IPS-15b (cell line): ENCODE data around the gene PBX3.
"Not testable (repeated sequence)": the region's sequence is repeated elsewhere in the genome, so short reads cannot be mapped to it uniquely, and the experiment has no call there.

ENCODE experiments used
- H3K27me3 ChIP-seq: one replicate; pipeline ENCODE4 v1.6.1; 2013; ENCODE audit warnings: low read length; ENCODE audit not compliant: control insufficient read depth, insufficient read depth
- H3K36me3 ChIP-seq: one replicate; pipeline ENCODE4 v1.6.1; 2013; ENCODE audit warnings: low read length; ENCODE audit not compliant: control insufficient read depth, insufficient read depth
- H3K4me1 ChIP-seq: one replicate; pipeline ENCODE4 v1.6.1; 2013; ENCODE audit warnings: mild to moderate bottlenecking, low read length; ENCODE audit not compliant: control insufficient read depth, insufficient read depth
- H3K4me3 ChIP-seq: one replicate; pipeline ENCODE4 v1.5.1; 2013; ENCODE audit warnings: low read depth, low read length
- H3K9ac ChIP-seq: one replicate; pipeline ENCODE4 v1.6.1; 2013; ENCODE audit warnings: low read depth, mild to moderate bottlenecking, low read length
- H3K9me3 ChIP-seq: one replicate; pipeline ENCODE4 v1.6.1; 2013; ENCODE audit warnings: mild to moderate bottlenecking, low read length; ENCODE audit not compliant: control insufficient read depth, insufficient read depth

PBX3 gene

DNA sequence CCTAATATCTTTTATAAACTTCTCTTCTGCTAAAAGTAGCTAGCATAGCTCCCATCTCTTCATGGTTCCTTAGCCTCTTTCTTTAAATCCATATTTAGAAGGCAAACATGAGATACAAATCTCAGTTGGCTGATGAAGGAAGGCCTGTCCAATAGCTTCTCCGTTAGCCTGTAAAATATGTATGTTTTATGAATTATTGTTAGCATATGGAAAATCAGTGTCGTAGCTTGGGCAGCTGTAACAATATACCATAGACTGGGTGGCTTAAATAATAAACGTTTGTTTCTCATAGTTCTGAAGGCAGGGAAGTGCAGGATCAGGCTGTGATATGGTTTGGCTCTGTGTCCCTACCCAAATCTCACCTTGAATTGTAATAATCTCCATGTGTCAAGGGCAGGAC lies 63.8 kb downstream of the PBX3 start:
- Histone ChIP-seq H3K9ac (no peak overlapping the region), H3K9me3 (no peaks in the 10 kb centered on the region), H3K4me1 (peaks cover 7% of the 10 kb centered on the region), H3K4me3 (no peak overlapping the region), H3K27me3 (no peaks in the 10 kb centered on the region), H3K36me3 (no peaks in the 10 kb centered on the region)

DNA sequence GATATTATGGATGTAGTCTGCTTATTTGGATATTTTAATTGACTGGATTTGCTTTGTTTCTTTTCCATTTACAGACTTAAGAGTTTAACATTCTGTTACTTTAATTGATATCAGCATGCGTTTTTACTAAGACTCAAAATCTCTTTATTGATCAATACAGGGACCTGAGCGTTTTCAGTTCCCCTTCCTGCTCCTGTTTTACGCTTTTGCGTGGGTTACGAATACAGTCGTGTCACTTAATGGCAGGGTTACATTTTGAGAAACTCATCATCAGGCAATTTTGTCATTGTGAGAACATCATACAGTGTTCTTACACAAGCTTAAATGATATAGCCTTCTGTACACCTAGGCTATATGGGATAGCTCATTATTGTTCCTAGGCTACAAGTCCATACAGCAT lies 65.2 kb downstream of the PBX3 start:
- Histone ChIP-seq H3K27me3 (no peaks in the 10 kb centered on the region), H3K9me3 (no peaks in the 10 kb centered on the region), H3K4me3 (no peak overlapping the region), H3K36me3 (no peaks in the 10 kb centered on the region), H3K4me1 (peaks cover 11% of the 10 kb centered on the region), H3K9ac (no peak overlapping the region)

DNA sequence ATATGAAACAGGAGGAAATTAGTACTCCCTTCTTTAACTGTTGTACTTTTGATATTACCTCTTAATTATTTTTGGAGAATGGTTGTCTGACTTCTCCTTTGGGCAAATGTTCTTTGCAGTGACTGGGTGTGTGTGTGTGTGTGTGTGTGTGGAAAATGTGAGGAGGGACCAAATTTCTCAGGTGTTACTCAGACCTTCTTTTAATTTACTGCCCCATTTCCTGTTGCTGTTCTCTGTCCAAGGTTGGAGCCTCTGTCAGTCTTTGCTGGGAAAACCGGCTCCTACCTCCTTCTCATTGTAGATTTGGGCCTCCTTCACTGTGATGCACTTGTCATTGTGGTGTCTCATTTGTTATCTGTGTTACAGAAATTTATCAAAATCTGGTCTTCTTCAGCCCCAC lies 68.4 kb downstream of the PBX3 start:
- H3K4me1 ChIP-seq, result peaks cover 11% of the 10 kb centered on the region
- no peaks in the 10 kb centered on the region for H3K9me3 ChIP-seq
- H3K27me3 ChIP-seq, result no peaks in the 10 kb centered on the region
- H3K36me3 ChIP-seq, result no peaks in the 10 kb centered on the region
- H3K9ac ChIP-seq, result no peak overlapping the region
- H3K4me3 ChIP-seq, result no peak overlapping the region

DNA sequence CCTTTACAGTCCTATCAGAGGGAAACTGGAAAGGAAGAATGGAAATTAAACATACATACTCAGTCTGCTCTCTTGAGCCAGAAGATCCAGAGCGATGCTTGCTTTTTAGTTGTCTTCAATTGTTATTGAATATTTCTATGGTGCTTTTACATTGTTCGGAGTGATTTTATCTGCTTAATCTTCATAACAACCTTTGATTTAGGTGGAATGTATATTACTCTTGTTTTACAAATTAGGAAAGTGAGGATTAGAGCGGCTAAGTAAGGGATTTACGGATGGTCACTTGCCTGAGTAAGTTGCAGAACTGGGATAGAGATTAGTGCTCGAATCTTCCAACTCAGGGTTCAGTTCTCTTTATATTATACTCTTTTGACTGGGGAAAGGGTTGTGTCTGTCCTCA lies 69.1 kb downstream of the PBX3 start:
- Histone ChIP-seq H3K27me3 (no peaks in the 10 kb centered on the region), H3K36me3 (no peaks in the 10 kb centered on the region), H3K4me1 (peaks cover 11% of the 10 kb centered on the region), H3K4me3 (no peak overlapping the region), H3K9me3 (no peaks in the 10 kb centered on the region), H3K9ac (no peak overlapping the region)

DNA sequence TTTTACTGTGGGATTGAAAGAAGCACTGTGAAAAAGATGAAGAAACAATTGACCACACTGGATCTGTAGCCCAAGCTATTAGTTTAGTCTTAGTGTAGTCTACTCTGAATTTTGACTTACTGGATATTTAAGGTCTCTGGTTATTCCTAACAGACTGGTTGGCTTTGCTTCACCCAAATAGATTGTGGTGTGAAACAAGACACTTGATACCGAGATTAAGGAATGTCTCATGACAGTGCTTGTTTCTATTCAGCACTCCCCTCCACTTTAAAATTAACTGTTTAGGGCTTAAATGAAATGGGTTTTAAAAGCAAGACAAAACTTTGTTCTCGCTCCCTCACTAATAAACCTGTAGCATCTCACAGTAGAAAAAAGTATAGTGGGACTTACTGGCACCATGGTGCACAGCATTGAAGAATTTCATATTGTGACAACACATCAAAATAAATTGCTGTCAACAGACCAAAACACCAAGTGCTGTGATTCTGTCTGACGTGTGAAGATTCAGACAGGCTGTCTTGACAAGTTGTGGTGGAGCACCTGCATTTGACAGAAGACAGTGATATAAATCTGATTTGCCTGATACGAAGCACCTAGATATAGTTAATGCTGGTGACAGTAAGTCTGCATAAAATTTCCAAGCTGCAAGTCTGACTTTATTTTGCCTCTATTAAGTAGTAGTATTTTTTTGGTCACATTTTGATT lies 73.1 kb downstream of the PBX3 start:
- no peak overlapping the region for H3K9ac ChIP-seq
- H3K9me3 ChIP-seq, result no peaks in the 10 kb centered on the region
- no peaks in the 10 kb centered on the region for H3K36me3 ChIP-seq
- H3K27me3 ChIP-seq, result no peaks in the 10 kb centered on the region
- no peak overlapping the region for H3K4me3 ChIP-seq
- H3K4me1 ChIP-seq, result peaks cover 8% of the 10 kb centered on the region

DNA sequence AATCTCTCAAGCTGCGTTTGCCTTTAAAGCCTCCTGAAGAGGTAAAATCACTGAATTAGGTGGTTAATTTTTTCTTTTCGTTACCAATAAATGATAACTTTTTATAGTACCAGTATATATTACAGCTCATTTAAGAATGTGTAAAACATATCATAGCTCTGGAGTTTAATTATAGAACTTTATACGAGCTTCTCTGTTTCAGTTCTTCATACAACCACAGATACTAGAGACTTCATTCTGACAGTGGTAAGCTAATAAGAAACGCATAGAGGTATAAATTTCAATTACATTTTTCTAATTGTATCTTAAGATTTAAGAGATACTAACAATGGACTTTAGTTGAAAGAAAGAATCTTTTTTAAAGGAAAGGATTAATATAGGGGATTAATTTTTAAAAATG lies 73.9 kb downstream of the PBX3 start:
- no peaks in the 10 kb centered on the region for H3K36me3 ChIP-seq
- H3K9me3 ChIP-seq, result no peaks in the 10 kb centered on the region
- no peak overlapping the region for H3K4me3 ChIP-seq
- peaks cover 4% of the 10 kb centered on the region for H3K4me1 ChIP-seq
- no peaks in the 10 kb centered on the region for H3K27me3 ChIP-seq
- no peak overlapping the region for H3K9ac ChIP-seq

DNA sequence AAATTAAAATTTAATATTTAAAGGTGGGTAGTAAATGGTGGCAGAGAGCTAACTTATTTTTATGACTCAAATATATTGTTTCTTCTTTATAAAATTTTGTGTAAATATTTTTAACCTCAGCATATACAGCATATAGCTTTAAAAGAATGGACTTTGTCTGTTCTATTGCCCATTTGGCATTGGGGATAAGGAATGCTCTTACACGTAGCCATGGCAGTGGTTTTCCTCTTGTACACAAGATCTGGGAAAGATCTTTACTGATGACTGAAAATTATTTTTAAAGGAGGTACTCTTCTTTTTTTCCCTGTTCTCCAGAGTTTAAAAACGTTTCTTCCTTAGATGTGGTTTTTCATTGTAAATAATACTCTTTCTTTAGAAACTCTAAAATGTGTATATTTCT lies 75.0 kb downstream of the PBX3 start:
- Histone ChIP-seq H3K9ac (no peak overlapping the region), H3K4me3 (no peak overlapping the region), H3K27me3 (no peaks in the 10 kb centered on the region), H3K36me3 (no peaks in the 10 kb centered on the region), H3K9me3 (no peaks in the 10 kb centered on the region), H3K4me1 (no peaks in the 10 kb centered on the region)

DNA sequence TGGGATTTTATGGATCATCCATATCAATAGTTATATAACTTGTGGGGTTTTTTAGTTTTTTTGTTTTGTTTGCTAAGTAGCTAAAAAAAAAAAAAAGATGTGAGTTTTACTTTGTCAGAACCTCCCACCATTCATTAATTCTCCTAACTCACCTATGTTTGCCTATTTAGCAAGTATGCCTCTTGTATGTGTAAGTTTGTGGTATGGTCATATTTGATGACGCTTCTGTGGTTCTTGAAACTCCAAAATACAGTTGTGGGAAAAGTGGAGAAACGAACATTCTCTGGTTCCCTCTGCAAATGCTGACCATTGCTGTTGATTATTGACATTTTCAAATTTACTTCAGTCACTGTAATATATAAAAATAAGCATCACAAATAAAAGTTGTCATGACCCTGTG lies 75.7 kb downstream of the PBX3 start:
- Histone ChIP-seq H3K9ac (no peak overlapping the region), H3K9me3 (no peaks in the 10 kb centered on the region), H3K36me3 (no peaks in the 10 kb centered on the region), H3K27me3 (no peaks in the 10 kb centered on the region), H3K4me3 (no peak overlapping the region), H3K4me1 (no peaks in the 10 kb centered on the region)

DNA sequence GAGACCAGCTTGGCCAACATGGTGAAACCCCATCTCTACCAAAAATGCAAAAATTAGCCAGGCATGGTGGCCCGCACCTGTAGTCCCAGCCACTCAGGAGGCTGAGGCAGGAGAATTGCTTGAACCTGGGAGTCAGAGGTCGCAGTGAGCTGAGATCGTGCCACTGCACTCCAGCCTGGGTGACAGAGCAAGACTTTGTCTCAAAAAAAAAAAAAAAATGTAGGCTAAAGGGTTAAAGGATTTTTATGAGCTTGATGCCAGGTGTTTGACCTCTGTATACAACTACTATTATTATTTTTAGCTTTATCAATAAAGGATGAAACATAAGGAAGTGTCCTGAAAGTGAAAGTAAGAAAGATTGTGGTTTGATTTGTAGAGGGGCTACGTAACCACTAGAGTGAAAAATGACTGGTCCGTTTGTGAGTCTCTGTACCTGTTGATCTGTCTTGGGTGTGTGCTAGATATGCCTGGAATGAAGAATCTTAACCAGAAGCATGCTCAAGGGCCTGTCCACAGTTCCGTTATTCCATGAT lies 76.8 kb downstream of the PBX3 start:
- H3K27me3 ChIP-seq, H3K36me3 ChIP-seq, H3K9me3 ChIP-seq, H3K9ac ChIP-seq, H3K4me1 ChIP-seq, H3K4me3 ChIP-seq: not testable (repeated sequence)

DNA sequence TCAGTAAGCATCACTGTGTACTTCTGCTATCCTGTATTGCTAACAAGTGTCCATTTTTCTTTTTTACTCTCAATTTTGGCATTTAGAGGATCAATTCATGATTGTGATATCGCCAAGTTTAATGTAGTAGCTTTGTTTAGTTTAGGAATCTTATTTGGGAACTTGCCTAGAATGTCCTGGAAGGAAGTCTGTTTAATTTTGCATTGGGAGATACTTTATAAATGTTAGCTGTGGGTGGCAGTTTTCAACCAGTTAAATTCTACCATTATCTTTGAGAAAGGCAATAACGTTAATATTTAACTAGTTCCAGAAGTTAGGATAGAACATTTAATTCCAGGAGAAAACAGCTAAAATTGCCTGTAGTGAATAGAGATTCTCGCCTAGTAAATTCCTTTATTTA lies 78.6 kb downstream of the PBX3 start:
- no peaks in the 10 kb centered on the region for H3K27me3 ChIP-seq
- H3K9ac ChIP-seq, result no peak overlapping the region
- H3K4me3 ChIP-seq, result no peak overlapping the region
- no peaks in the 10 kb centered on the region for H3K4me1 ChIP-seq
- no peaks in the 10 kb centered on the region for H3K9me3 ChIP-seq
- H3K36me3 ChIP-seq, result no peaks in the 10 kb centered on the region

DNA sequence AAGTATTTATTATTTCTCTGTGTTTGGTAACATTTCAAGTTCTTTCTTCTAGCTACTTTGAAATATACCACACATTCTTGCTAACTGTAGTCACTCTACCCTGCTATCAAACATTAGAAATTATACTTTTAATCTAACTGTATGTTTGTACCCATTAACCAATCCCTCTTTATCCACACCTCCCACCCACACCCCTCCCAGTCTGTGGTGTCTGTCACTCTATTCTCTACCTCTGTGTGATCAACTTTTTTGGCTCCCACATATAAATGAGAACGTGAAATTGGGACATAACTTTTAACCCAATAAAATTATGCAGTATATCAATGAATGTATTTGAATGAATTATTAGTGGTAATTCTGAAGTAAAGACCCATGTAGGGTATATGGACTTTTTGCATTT lies 79.7 kb downstream of the PBX3 start:
- H3K9me3 ChIP-seq, result no peaks in the 10 kb centered on the region
- H3K9ac ChIP-seq, result no peak overlapping the region
- H3K4me3 ChIP-seq, result no peak overlapping the region
- H3K36me3 ChIP-seq, result no peaks in the 10 kb centered on the region
- H3K27me3 ChIP-seq, result no peaks in the 10 kb centered on the region
- no peaks in the 10 kb centered on the region for H3K4me1 ChIP-seq

DNA sequence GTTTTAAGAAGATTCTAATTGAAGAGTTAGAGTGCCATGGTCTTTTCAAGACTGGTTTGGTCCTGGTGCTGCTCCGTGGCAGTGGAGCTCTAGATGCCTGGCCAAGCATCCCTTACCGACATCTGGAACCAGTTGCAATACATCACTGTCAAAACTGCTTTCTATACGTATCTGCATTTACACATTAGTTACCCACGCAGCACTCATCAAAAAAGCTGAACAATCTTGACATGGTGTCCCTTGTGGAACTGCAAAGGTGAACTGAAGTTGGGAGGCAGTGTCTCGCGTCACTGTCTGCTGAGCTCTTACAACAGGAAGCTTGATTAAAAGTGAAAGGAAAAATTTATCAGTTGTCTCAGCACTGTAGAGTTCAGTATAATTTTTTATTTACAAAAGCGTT lies 82.6 kb downstream of the PBX3 start:
- no peaks in the 10 kb centered on the region for H3K9me3 ChIP-seq
- no peaks in the 10 kb centered on the region for H3K4me1 ChIP-seq
- no peak overlapping the region for H3K9ac ChIP-seq
- H3K36me3 ChIP-seq, result no peaks in the 10 kb centered on the region
- H3K4me3 ChIP-seq, result no peak overlapping the region
- no peaks in the 10 kb centered on the region for H3K27me3 ChIP-seq
